ENCODE results near the gene MPC1. TPM values are rescaled to one million over a fixed set of nuclear protein-coding genes. Genes with fewer than 3 reads are reported as not detected.
"Not testable (repeated sequence)": the region's sequence is repeated elsewhere in the genome, so short reads cannot be mapped to it uniquely, and the experiment has no call there.

MPC1 gene
- total RNA-seq, 3 donors from 2014 or later (not counting 1 experiment from before 2014, with no cell fraction given), result 26.3 to 31.1 (median 30.4) TPM

GRCh38 chr6:166365806-166366205, 16.9 kb downstream of the MPC1 start:
- Mint-ChIP-seq H3K27ac (no peak overlapping the region), H3K9me3 (no peaks in the 10 kb centered on the region), H3K4me1 (no peaks in the 10 kb centered on the region), H3K36me3 (peaks cover 7% of the 10 kb centered on the region), H3K4me3 (no peak overlapping the region), H3K27me3 (ENCODE audit: low read depth in 2 of 2) (no peaks in the 10 kb centered on the region)
- H3K27me3 ChIP-seq (ENCODE audit: control insufficient read depth, insufficient read depth, low read length), result no peaks in the 10 kb centered on the region
- DNase-seq, result no peak
- ATAC-seq, result no peak
- intact Hi-C loops (cut with micrococcal nuclease), result no loop called here
- H3K9me3 ChIP-seq (ENCODE audit: control insufficient read depth, insufficient read depth, low read length), result no peaks in the 10 kb centered on the region
- H3K4me3 ChIP-seq (ENCODE audit: low read length), result no peak overlapping the region
- TF ChIP-seq CTCF (IDR thresholded peaks at IDR 0.05), result no peak
- no peaks in the 10 kb centered on the region for H3K4me1 ChIP-seq (ENCODE audit: control insufficient read depth, insufficient read depth, low read length)
- peaks cover 29% of the 10 kb centered on the region for H3K36me3 ChIP-seq (ENCODE audit: control insufficient read depth, insufficient read depth, low read length)
- no peak overlapping the region for H3K27ac ChIP-seq (ENCODE audit: low read length)
- 95% methylated on average over 6 of the region's 6 CpGs for WGBS (ENCODE audit: insufficient coverage)

- H3K36me3 Mint-ChIP-seq, result peaks cover 7% of the 10 kb centered on the region
- peaks cover 0 to 1% of the 10 kb centered on the region in 2 donors for H3K27me3 Mint-ChIP-seq (ENCODE audit: low read depth in 2 of 2)
- no peak overlapping the region for H3K27ac ChIP-seq (ENCODE audit: low read length)
- WGBS (ENCODE audit: insufficient coverage), result 83% methylated on average over 1 of the region's 2 CpGs
- no peak for DNase-seq
- peaks cover 29% of the 10 kb centered on the region for H3K36me3 ChIP-seq (ENCODE audit: control insufficient read depth, insufficient read depth, low read length)
- no peak overlapping the region for H3K27ac Mint-ChIP-seq
- no peaks in the 10 kb centered on the region for H3K27me3 ChIP-seq (ENCODE audit: control insufficient read depth, insufficient read depth, low read length)
- intact Hi-C loops (cut with micrococcal nuclease), result no loop called here
- no peak for ATAC-seq
- no peaks in the 10 kb centered on the region for H3K9me3 ChIP-seq (ENCODE audit: control insufficient read depth, insufficient read depth, low read length)
- no peak overlapping the region for H3K4me3 Mint-ChIP-seq
- no peaks in the 10 kb centered on the region for H3K4me1 Mint-ChIP-seq
- no peaks in the 10 kb centered on the region for H3K4me1 ChIP-seq (ENCODE audit: control insufficient read depth, insufficient read depth, low read length)
- no peak overlapping the region for H3K4me3 ChIP-seq (ENCODE audit: low read length)
- H3K9me3 Mint-ChIP-seq, result no peaks in the 10 kb centered on the region
- TF ChIP-seq CTCF (IDR thresholded peaks at IDR 0.05), result no peak
These were observed 17.5 kb downstream of the MPC1 start for GRCh38 chr6:166365221-166365620.

GRCh38 chr6:166364456-166364855, 18.3 kb downstream of the MPC1 start:
- Histone ChIP-seq H3K9me3 (ENCODE audit: control insufficient read depth, insufficient read depth, low read length) (no peaks in the 10 kb centered on the region), H3K36me3 (ENCODE audit: control insufficient read depth, insufficient read depth, low read length) (peaks cover 29% of the 10 kb centered on the region), H3K27me3 (ENCODE audit: control insufficient read depth, insufficient read depth, low read length) (no peaks in the 10 kb centered on the region), H3K27ac (ENCODE audit: low read length) (no peak overlapping the region), H3K4me1 (ENCODE audit: control insufficient read depth, insufficient read depth, low read length) (no peaks in the 10 kb centered on the region), H3K4me3 (ENCODE audit: low read length) (no peak overlapping the region)
- ATAC-seq (no peak), DNase-seq (no peak)
- Mint-ChIP-seq H3K27me3 (ENCODE audit: low read depth in 2 of 2) (peaks cover 0 to 9% of the 10 kb centered on the region in 2 donors), H3K4me3 (no peak overlapping the region), H3K9me3 (no peaks in the 10 kb centered on the region), H3K4me1 (no peaks in the 10 kb centered on the region), H3K36me3 (peaks cover 7% of the 10 kb centered on the region), H3K27ac (no peak overlapping the region)
- 97% methylated on average over 7 of the region's 7 CpGs for WGBS (ENCODE audit: insufficient coverage)
- no peak for TF ChIP-seq CTCF (IDR thresholded peaks at IDR 0.05)
- intact Hi-C loops (cut with micrococcal nuclease), result no loop called here

- H3K27ac ChIP-seq (ENCODE audit: low read length); DNase-seq; H3K4me3 Mint-ChIP-seq; H3K27me3 ChIP-seq (ENCODE audit: control insufficient read depth, insufficient read depth, low read length); H3K27ac Mint-ChIP-seq; H3K4me1 ChIP-seq (ENCODE audit: control insufficient read depth, insufficient read depth, low read length); H3K4me1 Mint-ChIP-seq; ATAC-seq; H3K4me3 ChIP-seq (ENCODE audit: low read length); H3K9me3 ChIP-seq (ENCODE audit: control insufficient read depth, insufficient read depth, low read length); intact Hi-C loops (cut with micrococcal nuclease); H3K9me3 Mint-ChIP-seq; H3K36me3 Mint-ChIP-seq: not testable (repeated sequence)
- 100% methylated on average over 4 of the region's 4 CpGs for WGBS (ENCODE audit: insufficient coverage)
- H3K27me3 Mint-ChIP-seq (ENCODE audit: low read depth in 2 of 2), result peaks cover 0 to 22% of the 10 kb centered on the region in 2 donors
- H3K36me3 ChIP-seq (ENCODE audit: control insufficient read depth, insufficient read depth, low read length), result peaks cover 24% of the 10 kb centered on the region
These were observed 20.3 kb downstream of the MPC1 start for GRCh38 chr6:166362427-166362826.

All from natural killer cell (primary cell).